K562 (cell line): ENCODE data around the gene POTEG.
"Not testable (repeated sequence)": the region's sequence is repeated elsewhere in the genome, so short reads cannot be mapped to it uniquely, and the experiment has no call there.

Experiments used
- CHD1 ChIP-seq: fragments of 200-600 bp; sonication (generic); IDR thresholded peaks from one replicate; pipeline ENCODE4 v1.6.1; 2012; ENCODE audit warnings: mild to moderate bottlenecking, moderate library complexity, low read length, inconsistent platforms
- EGR1 ChIP-seq: fragments of 450-650 bp; conservative IDR thresholded peaks from 2 replicates; pipeline ENCODE4 v1.6.1; 2017; ENCODE audit warnings: mild to moderate bottlenecking
- GABPA ChIP-seq: fragments of 200-800 bp; sonication (Bioruptor generic); conservative IDR thresholded peaks from 2 replicates; pipeline ENCODE4 v1.6.1; 2016; ENCODE audit warnings: low read depth, missing genetic modification characterization, missing compliant biosample characterization
- KAT7 ChIP-seq: sonication (generic); formaldehyde crosslinking; IDR thresholded peaks from 2 replicates; pipeline ENCODE4 v1.8.0; 2022; ENCODE audit warnings: missing genetic modification reagents, mild to moderate bottlenecking, borderline replicate concordance
- MAFG ChIP-seq: fragments of 450-650 bp; conservative IDR thresholded peaks from 2 replicates; pipeline ENCODE4 v1.6.1; 2016; ENCODE audit warnings: missing genetic modification characterization, missing compliant biosample characterization
- MCM7 ChIP-seq, 2 experiments: fragments of 450-650 bp; IDR thresholded peaks; 2 replicates each; pipeline ENCODE4 v1.6.1; 2016 to 2018
- ZFP91 ChIP-seq: sonication (generic); formaldehyde crosslinking; IDR thresholded peaks from 2 replicates; pipeline ENCODE4 v1.8.0; 2022; ENCODE audit warnings: mild to moderate bottlenecking, missing genetic modification reagents
- TF ChIP-seq, protein P1 (sequence below), 3 experiments: IDR thresholded peaks in 2 of 3; conservative IDR thresholded peaks in 1 of 3; 2 replicates each; pipeline ENCODE4 v1.5.1; 2011 to 2012; ENCODE audit warnings: low read length in 3 of 3, mild to moderate bottlenecking in 3 of 3, control low read depth in 2 of 3, improper control_type of control experiment in 1 of 3, inconsistent platforms in 1 of 3, low read depth in 1 of 3, mixed read lengths in 1 of 3, moderate library complexity in 1 of 3; ENCODE audit not compliant: insufficient read depth in 2 of 3

DNA sequence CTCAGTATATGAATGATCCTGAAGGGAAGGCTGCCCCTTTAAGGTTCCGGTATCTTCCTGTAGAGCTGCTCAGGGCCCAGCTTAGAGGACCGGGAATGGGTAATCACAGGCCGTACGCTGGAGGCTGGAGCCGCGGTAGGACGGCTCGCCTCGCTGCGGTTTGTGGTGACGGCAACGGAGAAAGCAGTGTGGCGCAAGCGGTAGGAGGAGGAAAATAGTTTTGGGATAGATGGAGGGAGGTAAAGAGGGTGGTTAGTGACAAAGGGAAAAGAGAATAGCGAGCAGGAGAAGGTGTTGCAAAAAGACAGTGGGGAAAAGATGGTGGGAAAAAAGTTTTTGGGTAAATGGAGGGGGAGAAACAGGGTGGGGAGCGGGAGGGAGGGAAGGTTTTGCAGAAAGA is 48.0 kb upstream of the POTEG start:
- not testable (repeated sequence) for TF ChIP-seq MCM7 (IDR thresholded peaks at IDR 0.05); EGR1; GABPA (tag); KAT7 (CRISPR knock-in tag); CHD1; ZFP91; MAFG
- TF ChIP-seq, protein P1, sequence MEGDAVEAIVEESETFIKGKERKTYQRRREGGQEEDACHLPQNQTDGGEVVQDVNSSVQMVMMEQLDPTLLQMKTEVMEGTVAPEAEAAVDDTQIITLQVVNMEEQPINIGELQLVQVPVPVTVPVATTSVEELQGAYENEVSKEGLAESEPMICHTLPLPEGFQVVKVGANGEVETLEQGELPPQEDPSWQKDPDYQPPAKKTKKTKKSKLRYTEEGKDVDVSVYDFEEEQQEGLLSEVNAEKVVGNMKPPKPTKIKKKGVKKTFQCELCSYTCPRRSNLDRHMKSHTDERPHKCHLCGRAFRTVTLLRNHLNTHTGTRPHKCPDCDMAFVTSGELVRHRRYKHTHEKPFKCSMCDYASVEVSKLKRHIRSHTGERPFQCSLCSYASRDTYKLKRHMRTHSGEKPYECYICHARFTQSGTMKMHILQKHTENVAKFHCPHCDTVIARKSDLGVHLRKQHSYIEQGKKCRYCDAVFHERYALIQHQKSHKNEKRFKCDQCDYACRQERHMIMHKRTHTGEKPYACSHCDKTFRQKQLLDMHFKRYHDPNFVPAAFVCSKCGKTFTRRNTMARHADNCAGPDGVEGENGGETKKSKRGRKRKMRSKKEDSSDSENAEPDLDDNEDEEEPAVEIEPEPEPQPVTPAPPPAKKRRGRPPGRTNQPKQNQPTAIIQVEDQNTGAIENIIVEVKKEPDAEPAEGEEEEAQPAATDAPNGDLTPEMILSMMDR (IDR thresholded peaks at IDR 0.05 in 2 of 3, conservative IDR thresholded peaks at IDR 0.05 in 1 of 3; ENCODE audit: insufficient read depth in 2 of 3, low read depth in 1 of 3, low read length in 3 of 3) = not testable (repeated sequence)
